HEK293 (cell line): ENCODE measurements around the gene FUCA2.

ENCODE experiments used
- CTCF ChIA-PET: fragments of 350-600 bp; formaldehyde crosslinking; extraction: SDS; loops from one replicate; lab custom pipeline; 2021; ENCODE audit warnings: antibody characterized with exemption; lab: Yijun Ruan, JAX
- POLR2A ChIA-PET: fragments of 300-600 bp; formaldehyde crosslinking; extraction: SDS; loops from one replicate; lab custom pipeline; 2020; ENCODE audit warnings: antibody characterized with exemption, inconsistent platforms; lab: Yijun Ruan, JAX
- H3K27ac ChIP-seq: fragments of 200-500 bp; sonication (Bioruptor generic); 2 replicates; pipeline ENCODE4 v1.5.1; 2014; ENCODE audit warnings: low read depth, low read length, control low read depth, inconsistent platforms; ENCODE audit errors: extremely low read depth
- H3K36me3 ChIP-seq, 2 experiments: fragments of 200-500 bp in 1 of 2; sonication (Bioruptor generic) in 1 of 2; 1 replicate in 1 of 2; 2 replicates in 1 of 2; pipeline ENCODE4 v1.5.1; 2014 to 2017; ENCODE audit warnings: inconsistent platforms in 2 of 2, low read length in 2 of 2; ENCODE audit not compliant: control insufficient read depth in 2 of 2, insufficient read depth in 1 of 2
- H3K4me1 ChIP-seq: fragments of 200-500 bp; sonication (Bioruptor generic); 2 replicates; pipeline ENCODE4 v1.5.1; 2014; ENCODE audit warnings: mild to moderate bottlenecking, low read length, inconsistent platforms; ENCODE audit not compliant: control insufficient read depth, insufficient read depth
- H3K4me3 ChIP-seq: 2 replicates; pipeline ENCODE4 v1.5.1; 2011; ENCODE audit warnings: low read depth, mild to moderate bottlenecking, control low read depth, low read length, moderate library complexity
- H3K9me3 ChIP-seq: fragments of 200-500 bp; sonication (Bioruptor generic); 2 replicates; pipeline ENCODE4 v1.5.1; 2014; ENCODE audit warnings: low read depth, low read length, inconsistent platforms; ENCODE audit not compliant: control insufficient read depth, insufficient read depth
- GLIS1 ChIP-seq: fragments of 450-650 bp; formaldehyde crosslinking; IDR thresholded peaks from 2 replicates; pipeline ENCODE4 v1.5.1; 2016; ENCODE audit warnings: missing biosample characterization, missing genetic modification characterization
- HOXA7 ChIP-seq: sonication (generic); formaldehyde crosslinking; IDR thresholded peaks from 2 replicates; pipeline ENCODE4 v1.8.1; 2022; ENCODE audit warnings: missing genetic modification reagents, borderline replicate concordance
- IKZF3 ChIP-seq: fragments of 450-650 bp; IDR thresholded peaks from 2 replicates; pipeline ENCODE4 v1.5.0; 2018; ENCODE audit warnings: missing biosample characterization, mild to moderate bottlenecking, missing genetic modification characterization, moderate library complexity
- KLF8 ChIP-seq: fragments of 450-650 bp; formaldehyde crosslinking; IDR thresholded peaks from 2 replicates; pipeline ENCODE4 v1.5.1; 2016; ENCODE audit warnings: missing biosample characterization, missing genetic modification characterization
- MYNN ChIP-seq: fragments of 450-650 bp; formaldehyde crosslinking; IDR thresholded peaks from 2 replicates; pipeline ENCODE4 v1.5.1; 2016; ENCODE audit warnings: missing biosample characterization, missing genetic modification characterization, borderline replicate concordance
- PRDM1 ChIP-seq: fragments of 450-650 bp; formaldehyde crosslinking; IDR thresholded peaks from 2 replicates; pipeline ENCODE4; 2016; ENCODE audit warnings: missing biosample characterization, missing genetic modification characterization
- SP2 ChIP-seq: fragments of 450-650 bp; formaldehyde crosslinking; IDR thresholded peaks from 2 replicates; pipeline ENCODE4 v1.5.1; 2016; ENCODE audit warnings: missing biosample characterization, missing genetic modification characterization
- SP3 ChIP-seq: fragments of 450-650 bp; formaldehyde crosslinking; IDR thresholded peaks from 2 replicates; pipeline ENCODE4 v1.5.1; 2016; ENCODE audit warnings: missing biosample characterization, missing genetic modification characterization
- SP7 ChIP-seq: fragments of 450-650 bp; formaldehyde crosslinking; IDR thresholded peaks from 2 replicates; pipeline ENCODE4 v1.5.1; 2016; ENCODE audit warnings: missing biosample characterization, missing genetic modification characterization
- ZBTB21 ChIP-seq: fragments of 450-650 bp; formaldehyde crosslinking; IDR thresholded peaks from 2 replicates; pipeline ENCODE4 v1.5.1; 2017; ENCODE audit warnings: missing biosample characterization, missing genetic modification characterization
- ZBTB48 ChIP-seq: fragments of 450-650 bp; formaldehyde crosslinking; IDR thresholded peaks from 2 replicates; pipeline ENCODE4 v1.5.1; 2016; ENCODE audit warnings: missing biosample characterization, missing genetic modification characterization
- ZIC2 ChIP-seq: fragments of 450-650 bp; formaldehyde crosslinking; IDR thresholded peaks from 2 replicates; pipeline ENCODE4 v1.5.1; 2016; ENCODE audit warnings: missing biosample characterization, missing genetic modification characterization
- ZNF10 ChIP-seq: fragments of 450-650 bp; formaldehyde crosslinking; IDR thresholded peaks from 2 replicates; pipeline ENCODE4 v1.5.1; 2017; ENCODE audit warnings: missing biosample characterization, missing genetic modification characterization
- ZNF114 ChIP-seq: fragments of 450-650 bp; formaldehyde crosslinking; IDR thresholded peaks from 2 replicates; pipeline ENCODE4 v1.5.0; 2017; ENCODE audit warnings: missing biosample characterization, missing genetic modification characterization
- ZNF121 ChIP-seq: fragments of 450-650 bp; formaldehyde crosslinking; IDR thresholded peaks from 2 replicates; pipeline ENCODE4 v1.5.1; 2016; ENCODE audit warnings: missing biosample characterization, missing genetic modification characterization
- ZNF133 ChIP-seq: fragments of 450-650 bp; formaldehyde crosslinking; IDR thresholded peaks from 2 replicates; pipeline ENCODE4 v1.5.1; 2016; ENCODE audit warnings: missing biosample characterization, missing genetic modification characterization
- ZNF184 ChIP-seq: fragments of 450-650 bp; IDR thresholded peaks from 2 replicates; pipeline ENCODE4 v1.5.1; 2018; ENCODE audit warnings: missing biosample characterization, mild to moderate bottlenecking, missing genetic modification characterization
- ZNF341 ChIP-seq: fragments of 450-650 bp; formaldehyde crosslinking; IDR thresholded peaks from 2 replicates; pipeline ENCODE4; 2016; ENCODE audit warnings: low read depth, missing biosample characterization, missing genetic modification characterization
- ZNF48 ChIP-seq: fragments of 450-650 bp; formaldehyde crosslinking; IDR thresholded peaks from 2 replicates; pipeline ENCODE4 v1.5.1; 2016; ENCODE audit warnings: missing biosample characterization, missing genetic modification characterization
- ZNF639 ChIP-seq: fragments of 450-650 bp; formaldehyde crosslinking; IDR thresholded peaks from 2 replicates; pipeline ENCODE4 v1.5.1; 2016; ENCODE audit warnings: missing biosample characterization, missing genetic modification characterization
- ZNF645 ChIP-seq: fragments of 450-650 bp; formaldehyde crosslinking; IDR thresholded peaks from 2 replicates; pipeline ENCODE4; 2016; ENCODE audit warnings: missing biosample characterization, missing genetic modification characterization
- ZNF660 ChIP-seq: fragments of 450-650 bp; IDR thresholded peaks from 2 replicates; pipeline ENCODE4 v1.5.1; 2018; ENCODE audit warnings: missing biosample characterization, mild to moderate bottlenecking, missing genetic modification characterization
- ZNF677 ChIP-seq: fragments of 450-650 bp; IDR thresholded peaks from 2 replicates; pipeline ENCODE4 v1.5.0; 2018; ENCODE audit warnings: missing biosample characterization, mild to moderate bottlenecking, missing genetic modification characterization, moderate library complexity
- ZNF776 ChIP-seq: fragments of 450-650 bp; formaldehyde crosslinking; IDR thresholded peaks from 2 replicates; pipeline ENCODE4 v1.5.0; 2017; ENCODE audit warnings: missing biosample characterization, missing genetic modification characterization, borderline replicate concordance

FUCA2 gene

GRCh38 chr6:143516690-143517446 is 5.3 kb upstream of the FUCA2 start (continued):
- TF ChIP-seq ZNF776 (tag by site-specific recombination) = 0 out of 2 replicates have a peak, but pooled peaks have one; percentile 67
- no peak for TF ChIP-seq SP2 (tag by site-specific recombination)
- 0 out of 2 replicates have a peak, but pooled peaks have one; percentile 21 for TF ChIP-seq SP3 (tag by site-specific recombination)
- TF ChIP-seq ZNF48 = no peak
- peak; percentile 40; the same call in 1 of the 2 replicates for TF ChIP-seq MYNN (tag by site-specific recombination)
- no peak for TF ChIP-seq ZNF114 (tag by site-specific recombination)
- TF ChIP-seq ZNF639 (tag by site-specific recombination) = peak; percentile 16; the same call in 1 of the 2 replicates

GRCh38 chr6:143515766-143516355 is 4.3 kb upstream of the FUCA2 start:
- H3K4me1 ChIP-seq = no peaks in the 10 kb centered on the region
- POLR2A ChIA-PET = no interaction called here
- CTCF ChIA-PET = interaction anchor here (1.0 to 1.4 kb wide), 2 partner anchors 20 to 60 kb away, joined by 3 to 4 read pairs; no protein-coding TSS in a partner anchor
- no peak for TF ChIP-seq PRDM1 (tag by site-specific recombination)
- no peak for TF ChIP-seq ZNF10 (tag by site-specific recombination)
- no peak for TF ChIP-seq ZNF133 (tag by site-specific recombination)
- H3K27ac ChIP-seq = no peak overlapping the region
- H3K9me3 ChIP-seq = no peaks in the 10 kb centered on the region
- no peaks in the 10 kb centered on the region for H3K36me3 ChIP-seq
- H3K4me3 ChIP-seq = no peak overlapping the region

- ChIA-PET CTCF (interaction anchor here (0.8 to 2.7 kb wide), 4 partner anchors 21 to 498 kb away, joined by 3 to 14 read pairs (median 4); no protein-coding TSS in a partner anchor), POLR2A (no interaction called here)
- H3K4me3 ChIP-seq = no peak overlapping the region
- TF ChIP-seq ZNF121 (tag by site-specific recombination) (no peak), ZNF645 (no peak), SP3 (tag by site-specific recombination) (no peak), ZBTB21 (tag by site-specific recombination) (no peak)
- no peaks in the 10 kb centered on the region for H3K9me3 ChIP-seq
- H3K4me1 ChIP-seq = no peaks in the 10 kb centered on the region
- no peaks in the 10 kb centered on the region for H3K36me3 ChIP-seq
- H3K27ac ChIP-seq = no peak overlapping the region
These were observed 3.7 kb upstream of the FUCA2 start for GRCh38 chr6:143515061-143515760.

- ChIA-PET POLR2A (interaction anchor here (0.9 to 2.6 kb wide), 3 partner anchors 23 to 63 kb away, joined by 3 to 11 read pairs (median 3); partner anchors contain the start of genes ADAT2 and PEX3), CTCF (interaction anchor here (0.5 to 2.8 kb wide), 35 partner anchors 9 to 1124 kb away, joined by 3 to 15 read pairs (median 5); no protein-coding TSS in a partner anchor)
- H3K4me3 ChIP-seq = no peak overlapping the region
- no peak overlapping the region for H3K27ac ChIP-seq
- peaks cover 0 to 8% of the 10 kb centered on the region in 2 experiments; a peak in 1 of 3 replicates for H3K36me3 ChIP-seq
- H3K9me3 ChIP-seq = no peaks in the 10 kb centered on the region
- H3K4me1 ChIP-seq = no peaks in the 10 kb centered on the region
- TF ChIP-seq ZNF341 (peak; percentile 40; the same call in 1 of the 2 replicates), ZNF677 (tag by site-specific recombination) (no peak), HOXA7 (CRISPR knock-in tag) (no peak), GLIS1 (tag by site-specific recombination) (peak; percentile 50; the same call in 1 of the 2 replicates), ZBTB48 (tag by site-specific recombination) (no peak), ZNF660 (tag by site-specific recombination) (peak; percentile 46; the same call in 1 of the 2 replicates), ZIC2 (0 out of 2 replicates have a peak, but pooled peaks have one; percentile 41), ZNF184 (no peak), IKZF3 (tag by site-specific recombination) (0 out of 2 replicates have a peak, but pooled peaks have one; percentile 34), ZNF133 (tag by site-specific recombination) (no peak), SP7 (tag by site-specific recombination) (peak; percentile 45; the same call in 1 of the 2 replicates), KLF8 (tag by site-specific recombination) (no peak), ZNF639 (tag by site-specific recombination) (no peak)
These were observed 1.9 kb upstream of the FUCA2 start for GRCh38 chr6:143513410-143513809.
